WERI-Rb-1 (cell line): Measurements from ENCODE around the gene RHOF.

Source experiments
- DNase-seq: peaks from one replicate; pipeline ENCODE4 v3.0.0-alpha.2; 2020
- H3K27ac ChIP-seq: fragments of 250-450 bp; sonication (Bioruptor Pico); 2 replicates; pipeline ENCODE4 v1.5.1; 2020; ENCODE audit warnings: mild to moderate bottlenecking, moderate library complexity
- H3K27me3 ChIP-seq: fragments of 250-450 bp; sonication (Bioruptor Pico); 2 replicates; pipeline ENCODE4 v1.5.1; 2021; ENCODE audit warnings: mild to moderate bottlenecking, low read depth, moderate library complexity; ENCODE audit not compliant: insufficient read depth, severe bottlenecking
- H3K36me3 ChIP-seq: fragments of 250-450 bp; sonication (Bioruptor Pico); 2 replicates; pipeline ENCODE4 v1.5.1; 2020; ENCODE audit warnings: mild to moderate bottlenecking, moderate library complexity
- H3K4me3 ChIP-seq: 2 replicates; pipeline ENCODE4 v1.5.1; 2011; ENCODE audit warnings: low read depth, mild to moderate bottlenecking, control low read depth, low read length
- H3K9me3 ChIP-seq: fragments of 250-450 bp; sonication (Bioruptor Pico); 2 replicates; pipeline ENCODE4 v1.5.1; 2021; ENCODE audit warnings: mild to moderate bottlenecking, moderate library complexity; ENCODE audit not compliant: severe bottlenecking
- CTCF ChIP-seq: IDR thresholded peaks from 2 replicates; pipeline ENCODE4 v1.5.1; 2011; ENCODE audit warnings: low read depth, mild to moderate bottlenecking, control low read depth, inconsistent platforms, low read length

Gene RHOF

GRCh38 chr12:121753844-121754264 lies 39.6 kb downstream of the RHOF start:
- no peak for TF ChIP-seq CTCF
- Histone ChIP-seq H3K27ac (no peak overlapping the region), H3K27me3 (no peaks in the 10 kb centered on the region), H3K9me3 (no peaks in the 10 kb centered on the region), H3K4me3 (no peak overlapping the region), H3K36me3 (peaks cover 56% of the 10 kb centered on the region)
- DNase-seq: no peak

GRCh38 chr12:121751749-121752351 lies 41.6 kb downstream of the RHOF start:
- Histone ChIP-seq H3K36me3 (peaks cover 58% of the 10 kb centered on the region), H3K4me3 (no peak overlapping the region), H3K27ac (no peak overlapping the region), H3K27me3 (no peaks in the 10 kb centered on the region), H3K9me3 (no peaks in the 10 kb centered on the region)
- no peak for DNase-seq
- no peak for TF ChIP-seq CTCF

GRCh38 chr12:121751034-121751433 lies 42.5 kb downstream of the RHOF start:
- Histone ChIP-seq H3K36me3 (peaks cover 52% of the 10 kb centered on the region), H3K9me3 (no peaks in the 10 kb centered on the region), H3K4me3 (no peak overlapping the region), H3K27me3 (no peaks in the 10 kb centered on the region), H3K27ac (no peak overlapping the region)
- no peak for DNase-seq
- TF ChIP-seq CTCF: no peak

GRCh38 chr12:121750507-121750955 lies 43.0 kb downstream of the RHOF start:
- Histone ChIP-seq H3K27ac (no peak overlapping the region), H3K27me3 (no peaks in the 10 kb centered on the region), H3K36me3 (peaks cover 49% of the 10 kb centered on the region), H3K9me3 (no peaks in the 10 kb centered on the region), H3K4me3 (no peak overlapping the region)
- DNase-seq: no peak
- no peak for TF ChIP-seq CTCF

- no peak for TF ChIP-seq CTCF
- H3K27ac ChIP-seq: peak overlapping the region; percentile 70; the same call in 1 of the 2 replicates
- DNase-seq: no peak
- no peak overlapping the region for H3K4me3 ChIP-seq
- peaks cover 52% of the 10 kb centered on the region for H3K36me3 ChIP-seq
- no peaks in the 10 kb centered on the region for H3K9me3 ChIP-seq
- H3K27me3 ChIP-seq: no peaks in the 10 kb centered on the region
Measured at GRCh38 chr12:121749267-121749666, 44.2 kb downstream of the RHOF start.
